HG02885 (cell line): ENCODE measurements around the gene HIF1A.
"Not testable (repeated sequence)": the region's sequence is repeated elsewhere in the genome, so short reads cannot be mapped to it uniquely, and the experiment has no call there.

Source experiments
- ATAC-seq: cut with Tn5 transposase; IDR thresholded peaks from one replicate; pipeline ENCODE4 v1.9.1; 2021; ENCODE audit warnings: mild to moderate bottlenecking; ENCODE audit not compliant: unreplicated experiment, poor library complexity

HIF1A gene

DNA sequence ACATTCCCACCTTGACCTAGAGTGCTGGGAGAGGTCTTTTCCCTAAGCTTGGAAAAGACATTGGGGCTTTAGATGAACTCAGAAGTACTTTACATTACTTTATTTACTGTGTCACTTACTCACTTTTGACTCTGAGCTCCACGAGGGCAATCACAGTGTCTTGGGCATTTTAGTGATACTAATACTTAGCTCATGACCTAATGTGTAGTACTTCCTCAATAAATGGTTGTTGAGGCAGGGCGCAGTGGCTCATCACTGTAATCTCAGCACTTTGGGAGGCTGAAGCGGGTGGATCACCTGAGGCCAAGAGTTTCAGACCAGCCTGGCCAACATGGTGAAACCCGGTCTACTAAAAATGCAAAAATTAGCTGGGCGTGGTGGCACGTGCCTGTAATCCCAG lies 47.1 kb downstream of the HIF1A start:
- ATAC-seq: no peak

GRCh38 chr14:61744238-61744637 lies 48.9 kb downstream of the HIF1A start:
- ATAC-seq: no peak

DNA sequence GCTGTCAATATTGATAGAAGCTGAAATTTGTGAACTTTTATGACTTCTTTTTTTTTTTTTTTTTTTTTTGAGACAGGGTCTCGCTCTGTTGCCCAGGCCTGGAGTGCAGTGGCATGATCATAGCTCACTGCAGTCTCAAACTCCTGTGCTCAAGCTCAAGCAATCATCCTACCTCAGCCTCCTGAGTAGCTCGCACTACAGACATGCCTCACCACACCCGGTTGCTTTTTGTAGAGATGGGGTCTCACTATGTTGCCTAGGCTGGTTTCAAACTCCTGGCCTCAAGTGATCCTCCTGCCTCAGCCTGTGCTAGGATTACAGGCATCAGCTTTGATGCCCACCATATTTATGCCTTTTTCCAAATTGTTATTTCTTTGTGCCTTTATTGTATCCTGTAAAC lies 51.0 kb downstream of the HIF1A start:
- ATAC-seq: not testable (repeated sequence)

DNA sequence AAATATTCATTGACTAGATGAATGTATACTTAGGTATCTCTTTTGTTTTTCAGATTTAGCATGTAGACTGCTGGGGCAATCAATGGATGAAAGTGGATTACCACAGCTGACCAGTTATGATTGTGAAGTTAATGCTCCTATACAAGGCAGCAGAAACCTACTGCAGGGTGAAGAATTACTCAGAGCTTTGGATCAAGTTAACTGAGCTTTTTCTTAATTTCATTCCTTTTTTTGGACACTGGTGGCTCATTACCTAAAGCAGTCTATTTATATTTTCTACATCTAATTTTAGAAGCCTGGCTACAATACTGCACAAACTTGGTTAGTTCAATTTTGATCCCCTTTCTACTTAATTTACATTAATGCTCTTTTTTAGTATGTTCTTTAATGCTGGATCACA lies 51.6 kb downstream of the HIF1A start:
- no peak for ATAC-seq

GRCh38 chr14:61747342-61747741 lies 52.0 kb downstream of the HIF1A start:
- ATAC-seq: no peak

GRCh38 chr14:61749264-61749663 lies 54.0 kb downstream of the HIF1A start:
- ATAC-seq: no peak

DNA sequence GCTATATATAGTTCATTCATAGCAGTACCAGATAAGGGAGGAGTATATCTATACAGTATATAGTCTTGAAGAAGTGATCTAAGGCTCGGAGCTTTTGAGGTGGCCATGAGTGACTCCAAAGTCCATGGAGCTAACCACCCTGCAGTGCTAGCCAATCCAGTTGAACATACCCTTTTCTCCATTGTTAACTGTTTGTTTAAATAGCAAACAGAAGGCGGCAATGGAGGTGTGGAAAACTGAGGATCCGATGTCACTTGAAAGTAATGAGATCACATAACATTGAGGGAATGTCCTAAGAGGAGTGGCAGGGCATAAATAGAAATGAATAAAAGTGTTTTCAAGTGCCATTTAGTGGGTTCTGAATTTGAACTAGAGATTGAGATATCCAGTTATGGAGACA lies 54.6 kb downstream of the HIF1A start:
- no peak for ATAC-seq

GRCh38 chr14:61750708-61751474 lies 55.6 kb downstream of the HIF1A start:
- ATAC-seq: peak; percentile 90

DNA sequence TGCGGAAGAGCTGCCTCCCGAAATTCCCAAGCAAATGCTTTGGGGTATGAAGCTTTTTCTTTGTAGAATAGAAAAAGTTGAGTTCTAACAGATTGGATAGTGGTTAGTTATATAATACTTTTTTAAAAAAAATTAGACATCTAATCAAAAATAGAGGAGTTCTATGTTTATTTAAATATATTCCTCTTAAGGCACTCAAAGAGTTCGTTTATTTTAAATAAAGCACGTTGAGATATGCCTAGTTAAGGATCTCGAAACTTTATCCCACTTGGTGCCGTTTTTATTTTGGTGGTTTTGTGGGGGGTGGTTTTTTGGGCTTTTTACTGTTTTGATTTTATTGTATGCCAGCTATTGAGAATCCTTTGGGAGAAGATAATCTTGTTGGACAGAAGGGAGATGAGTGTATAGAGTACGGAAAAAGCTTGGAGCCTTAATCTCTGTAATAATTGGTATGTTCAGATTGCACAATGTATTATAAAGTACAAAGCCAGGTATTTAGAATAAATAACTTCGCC lies 56.2 kb downstream of the HIF1A start:
- no peak for ATAC-seq

GRCh38 chr14:61752626-61753025 lies 57.3 kb downstream of the HIF1A start:
- ATAC-seq: peak; percentile 49

DNA sequence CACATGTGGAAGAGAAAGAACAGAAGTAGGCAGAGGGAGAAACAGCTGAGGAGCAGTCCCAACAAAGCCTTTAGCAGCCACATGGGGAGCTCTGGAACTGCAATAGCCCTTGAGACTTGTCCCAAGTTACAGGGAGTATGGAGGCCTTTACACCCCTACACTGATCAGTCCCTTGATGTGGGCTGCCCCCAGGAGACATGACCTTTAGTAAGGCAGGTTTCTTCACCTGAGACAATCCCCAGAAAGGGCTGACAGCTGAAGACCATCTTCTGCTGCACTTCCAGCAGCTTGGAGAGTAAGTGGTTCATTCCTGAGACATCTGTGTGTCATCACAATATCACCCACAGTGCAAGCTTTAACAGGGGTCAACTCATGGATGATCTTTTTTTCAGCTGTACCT lies 58.3 kb downstream of the HIF1A start:
- ATAC-seq: no peak

DNA sequence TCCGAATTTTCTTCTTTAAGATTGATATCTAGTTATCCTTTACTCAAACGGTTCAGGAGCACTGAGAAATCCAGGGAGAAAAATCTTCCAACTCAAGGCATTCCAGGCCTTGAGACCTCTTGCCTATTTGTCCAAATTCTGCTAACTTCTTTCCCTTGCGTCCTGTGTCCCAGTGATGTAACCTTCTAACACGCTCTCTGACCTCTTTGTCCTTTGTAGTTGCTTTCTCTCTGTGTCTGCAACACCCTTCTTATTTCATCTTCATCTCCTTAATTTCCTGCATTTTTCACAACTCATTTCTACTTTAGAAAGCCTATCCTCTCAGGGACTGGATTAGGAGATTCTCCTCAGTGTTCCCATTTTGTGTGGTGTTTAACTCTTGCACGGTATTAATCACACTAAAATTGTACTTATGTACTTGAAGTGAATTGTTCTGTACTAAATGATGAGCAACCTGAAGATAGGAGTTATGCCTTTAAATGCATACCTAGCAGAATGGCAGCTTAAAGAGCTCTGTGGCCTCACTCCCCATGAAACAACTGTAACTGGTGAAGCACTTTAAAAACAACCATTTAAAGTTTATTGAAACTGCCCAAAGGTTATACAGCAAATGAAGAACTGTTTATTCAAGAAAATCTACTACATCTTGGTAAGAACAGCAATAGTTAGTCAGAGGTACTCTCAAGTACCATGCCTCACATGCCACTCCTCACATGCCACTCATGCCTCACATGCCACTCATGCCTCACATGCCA lies 59.5 kb downstream of the HIF1A start:
- ATAC-seq: no peak

- ATAC-seq: not testable (repeated sequence)
These were observed 60.0 kb downstream of the HIF1A start for GRCh38 chr14:61755382-61755742.

- ATAC-seq: no peak
These were observed 60.8 kb downstream of the HIF1A start for GRCh38 chr14:61756135-61756534.

- no peak for ATAC-seq
These were observed 64.6 kb downstream of the HIF1A start for GRCh38 chr14:61759878-61760277.

DNA sequence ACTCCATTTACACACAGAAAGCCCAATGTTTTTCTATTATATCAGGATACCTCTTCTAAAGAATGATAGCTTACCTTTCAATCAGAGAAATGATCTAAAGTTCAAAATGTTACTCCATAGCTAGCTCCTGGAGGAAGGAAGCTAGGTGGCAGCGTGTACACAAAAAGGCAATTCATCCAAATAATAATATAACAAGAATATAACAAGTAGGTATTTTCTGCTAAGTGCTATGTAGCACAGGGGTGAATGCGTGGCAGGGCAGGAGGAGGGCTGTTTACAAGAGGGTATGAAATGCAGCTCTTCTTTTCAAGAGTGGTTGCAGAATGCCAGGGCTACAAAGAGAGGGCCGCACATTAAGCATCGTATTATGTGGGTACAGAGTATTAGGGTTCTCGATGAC lies 66.2 kb downstream of the HIF1A start:
- peak; percentile 3 for ATAC-seq

GRCh38 chr14:61761959-61762786 lies 66.9 kb downstream of the HIF1A start, which contains the start of gene SNAPC1:
SNAPC1 (plus strand) TSS chr14:61762420; CDS start chr14:61762461, 41 bp downstream.
- ATAC-seq: peak; percentile 98

DNA sequence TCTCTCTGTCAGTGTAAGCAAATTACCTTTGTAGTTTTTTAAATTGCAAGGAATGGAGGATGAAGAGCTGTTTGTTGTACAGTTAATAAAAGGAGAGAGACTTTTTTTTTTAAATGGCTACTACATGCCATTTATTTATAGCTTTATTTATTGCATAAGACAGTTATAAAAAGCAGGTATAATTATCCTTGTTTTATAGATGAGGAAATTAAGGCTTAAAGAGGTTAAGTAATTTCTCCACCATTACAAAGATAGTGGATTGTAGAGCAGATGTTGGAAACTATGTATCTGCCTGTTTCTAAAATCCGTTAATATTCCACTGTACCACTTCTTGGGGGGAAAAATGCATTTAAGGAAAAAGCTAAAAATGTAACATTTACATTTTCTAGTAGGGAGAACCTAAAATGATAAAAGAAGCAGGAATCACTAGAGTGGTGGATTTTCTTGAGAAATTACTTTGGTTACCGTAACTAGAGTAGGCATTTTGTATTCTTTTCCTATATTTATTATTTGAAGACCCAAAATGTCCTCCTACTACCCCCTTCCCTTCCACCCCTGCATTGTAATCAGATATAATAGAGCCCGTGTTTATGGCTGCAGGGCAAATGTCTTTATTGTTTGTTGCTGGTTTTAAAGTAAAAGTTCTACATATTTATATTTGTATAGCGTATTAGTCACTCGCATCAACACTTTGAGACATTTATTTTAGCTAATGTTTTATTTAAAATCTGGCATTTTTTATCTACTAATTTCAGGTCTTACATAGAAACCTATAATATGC lies 69.2 kb downstream of the HIF1A start:
- ATAC-seq: no peak

- no peak for ATAC-seq
These were observed 70.1 kb downstream of the HIF1A start for GRCh38 chr14:61765225-61765943.
